HEK293 (cell line): Measurements from ENCODE around the gene PINLYP.

ENCODE experiments used
- CTCF ChIA-PET: fragments of 350-600 bp; formaldehyde crosslinking; extraction: SDS; loops from one replicate; lab custom pipeline; 2021; ENCODE audit warnings: antibody characterized with exemption; lab: Yijun Ruan, JAX
- POLR2A ChIA-PET: fragments of 300-600 bp; formaldehyde crosslinking; extraction: SDS; loops from one replicate; lab custom pipeline; 2020; ENCODE audit warnings: antibody characterized with exemption, inconsistent platforms; lab: Yijun Ruan, JAX
- H3K27ac ChIP-seq: fragments of 200-500 bp; sonication (Bioruptor generic); 2 replicates; pipeline ENCODE4 v1.5.1; 2014; ENCODE audit warnings: low read depth, low read length, control low read depth, inconsistent platforms; ENCODE audit errors: extremely low read depth
- H3K36me3 ChIP-seq, 2 experiments: fragments of 200-500 bp in 1 of 2; sonication (Bioruptor generic) in 1 of 2; 1 replicate in 1 of 2; 2 replicates in 1 of 2; pipeline ENCODE4 v1.5.1; 2014 to 2017; ENCODE audit warnings: inconsistent platforms in 2 of 2, low read length in 2 of 2; ENCODE audit not compliant: control insufficient read depth in 2 of 2, insufficient read depth in 1 of 2
- H3K4me1 ChIP-seq: fragments of 200-500 bp; sonication (Bioruptor generic); 2 replicates; pipeline ENCODE4 v1.5.1; 2014; ENCODE audit warnings: mild to moderate bottlenecking, low read length, inconsistent platforms; ENCODE audit not compliant: control insufficient read depth, insufficient read depth
- H3K4me3 ChIP-seq: 2 replicates; pipeline ENCODE4 v1.5.1; 2011; ENCODE audit warnings: low read depth, mild to moderate bottlenecking, control low read depth, low read length, moderate library complexity
- H3K9me3 ChIP-seq: fragments of 200-500 bp; sonication (Bioruptor generic); 2 replicates; pipeline ENCODE4 v1.5.1; 2014; ENCODE audit warnings: low read depth, low read length, inconsistent platforms; ENCODE audit not compliant: control insufficient read depth, insufficient read depth
- TSHZ1 ChIP-seq: fragments of 450-650 bp; formaldehyde crosslinking; IDR thresholded peaks from 2 replicates; pipeline ENCODE4 v1.5.1; 2016; ENCODE audit warnings: missing biosample characterization, missing genetic modification characterization, borderline replicate concordance
- YY1 ChIP-seq: fragments of 450-650 bp; formaldehyde crosslinking; IDR thresholded peaks from 2 replicates; pipeline ENCODE4 v1.5.1; 2018; ENCODE audit warnings: missing biosample characterization, missing genetic modification characterization
- TF ChIP-seq, protein P1 (sequence below): fragments of 450-650 bp; formaldehyde crosslinking; IDR thresholded peaks from 2 replicates; pipeline ENCODE4 v1.5.1; 2016; ENCODE audit warnings: missing biosample characterization, missing genetic modification characterization
- TF ChIP-seq, protein P2 (sequence below): fragments of 450-650 bp; formaldehyde crosslinking; IDR thresholded peaks from 2 replicates; pipeline ENCODE4 v1.5.1; 2016; ENCODE audit warnings: missing biosample characterization, missing genetic modification characterization, borderline replicate concordance

The PINLYP gene

GRCh38 chr19:43598445-43599240 is 23.0 kb downstream of the PINLYP start:
- Histone ChIP-seq H3K36me3 (peaks cover 58 to 65% of the 10 kb centered on the region in 2 experiments), H3K4me3 (no peak overlapping the region), H3K9me3 (no peaks in the 10 kb centered on the region), H3K27ac (no peak overlapping the region; the same call in 1 of the 2 replicates), H3K4me1 (peaks cover 24% of the 10 kb centered on the region)
- ChIA-PET POLR2A (interaction anchor here (1.1 to 1.9 kb wide), 2 partner anchors 12 to 17 kb away, joined by 3 to 6 read pairs; no protein-coding TSS in a partner anchor), CTCF (interaction anchor here (3.1 kb wide), 1 partner anchor 54 kb away, joined by 21 read pairs; no protein-coding TSS in a partner anchor)
- TF ChIP-seq TSHZ1 (tag by site-specific recombination) (0 out of 2 replicates have a peak, but pooled peaks have one; percentile 20), YY1 (no peak)
- TF ChIP-seq, all 188 proteins: peak for 1

- CTCF ChIA-PET, result interaction anchor here (0.7 to 1.4 kb wide), 5 partner anchors 45 to 167 kb away, joined by 3 to 9 read pairs (median 4); no protein-coding TSS in a partner anchor
- H3K36me3 ChIP-seq, result peaks cover 49 to 57% of the 10 kb centered on the region in 2 experiments
- POLR2A ChIA-PET, result interaction anchor here (1.1 to 1.9 kb wide), 2 partner anchors 16 to 27 kb away, joined by 3 to 6 read pairs; no protein-coding TSS in a partner anchor
These were observed 24.2 kb downstream of the PINLYP start for GRCh38 chr19:43599635-43600295.

More at GRCh38 chr19:43599635-43600295, 24.2 kb downstream of the PINLYP start:
- no peak for TF ChIP-seq TSHZ1 (tag by site-specific recombination)
- TF ChIP-seq, protein P1, sequence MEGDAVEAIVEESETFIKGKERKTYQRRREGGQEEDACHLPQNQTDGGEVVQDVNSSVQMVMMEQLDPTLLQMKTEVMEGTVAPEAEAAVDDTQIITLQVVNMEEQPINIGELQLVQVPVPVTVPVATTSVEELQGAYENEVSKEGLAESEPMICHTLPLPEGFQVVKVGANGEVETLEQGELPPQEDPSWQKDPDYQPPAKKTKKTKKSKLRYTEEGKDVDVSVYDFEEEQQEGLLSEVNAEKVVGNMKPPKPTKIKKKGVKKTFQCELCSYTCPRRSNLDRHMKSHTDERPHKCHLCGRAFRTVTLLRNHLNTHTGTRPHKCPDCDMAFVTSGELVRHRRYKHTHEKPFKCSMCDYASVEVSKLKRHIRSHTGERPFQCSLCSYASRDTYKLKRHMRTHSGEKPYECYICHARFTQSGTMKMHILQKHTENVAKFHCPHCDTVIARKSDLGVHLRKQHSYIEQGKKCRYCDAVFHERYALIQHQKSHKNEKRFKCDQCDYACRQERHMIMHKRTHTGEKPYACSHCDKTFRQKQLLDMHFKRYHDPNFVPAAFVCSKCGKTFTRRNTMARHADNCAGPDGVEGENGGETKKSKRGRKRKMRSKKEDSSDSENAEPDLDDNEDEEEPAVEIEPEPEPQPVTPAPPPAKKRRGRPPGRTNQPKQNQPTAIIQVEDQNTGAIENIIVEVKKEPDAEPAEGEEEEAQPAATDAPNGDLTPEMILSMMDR (tag by site-specific recombination), result peak; percentile 44
- TF ChIP-seq, protein P2, sequence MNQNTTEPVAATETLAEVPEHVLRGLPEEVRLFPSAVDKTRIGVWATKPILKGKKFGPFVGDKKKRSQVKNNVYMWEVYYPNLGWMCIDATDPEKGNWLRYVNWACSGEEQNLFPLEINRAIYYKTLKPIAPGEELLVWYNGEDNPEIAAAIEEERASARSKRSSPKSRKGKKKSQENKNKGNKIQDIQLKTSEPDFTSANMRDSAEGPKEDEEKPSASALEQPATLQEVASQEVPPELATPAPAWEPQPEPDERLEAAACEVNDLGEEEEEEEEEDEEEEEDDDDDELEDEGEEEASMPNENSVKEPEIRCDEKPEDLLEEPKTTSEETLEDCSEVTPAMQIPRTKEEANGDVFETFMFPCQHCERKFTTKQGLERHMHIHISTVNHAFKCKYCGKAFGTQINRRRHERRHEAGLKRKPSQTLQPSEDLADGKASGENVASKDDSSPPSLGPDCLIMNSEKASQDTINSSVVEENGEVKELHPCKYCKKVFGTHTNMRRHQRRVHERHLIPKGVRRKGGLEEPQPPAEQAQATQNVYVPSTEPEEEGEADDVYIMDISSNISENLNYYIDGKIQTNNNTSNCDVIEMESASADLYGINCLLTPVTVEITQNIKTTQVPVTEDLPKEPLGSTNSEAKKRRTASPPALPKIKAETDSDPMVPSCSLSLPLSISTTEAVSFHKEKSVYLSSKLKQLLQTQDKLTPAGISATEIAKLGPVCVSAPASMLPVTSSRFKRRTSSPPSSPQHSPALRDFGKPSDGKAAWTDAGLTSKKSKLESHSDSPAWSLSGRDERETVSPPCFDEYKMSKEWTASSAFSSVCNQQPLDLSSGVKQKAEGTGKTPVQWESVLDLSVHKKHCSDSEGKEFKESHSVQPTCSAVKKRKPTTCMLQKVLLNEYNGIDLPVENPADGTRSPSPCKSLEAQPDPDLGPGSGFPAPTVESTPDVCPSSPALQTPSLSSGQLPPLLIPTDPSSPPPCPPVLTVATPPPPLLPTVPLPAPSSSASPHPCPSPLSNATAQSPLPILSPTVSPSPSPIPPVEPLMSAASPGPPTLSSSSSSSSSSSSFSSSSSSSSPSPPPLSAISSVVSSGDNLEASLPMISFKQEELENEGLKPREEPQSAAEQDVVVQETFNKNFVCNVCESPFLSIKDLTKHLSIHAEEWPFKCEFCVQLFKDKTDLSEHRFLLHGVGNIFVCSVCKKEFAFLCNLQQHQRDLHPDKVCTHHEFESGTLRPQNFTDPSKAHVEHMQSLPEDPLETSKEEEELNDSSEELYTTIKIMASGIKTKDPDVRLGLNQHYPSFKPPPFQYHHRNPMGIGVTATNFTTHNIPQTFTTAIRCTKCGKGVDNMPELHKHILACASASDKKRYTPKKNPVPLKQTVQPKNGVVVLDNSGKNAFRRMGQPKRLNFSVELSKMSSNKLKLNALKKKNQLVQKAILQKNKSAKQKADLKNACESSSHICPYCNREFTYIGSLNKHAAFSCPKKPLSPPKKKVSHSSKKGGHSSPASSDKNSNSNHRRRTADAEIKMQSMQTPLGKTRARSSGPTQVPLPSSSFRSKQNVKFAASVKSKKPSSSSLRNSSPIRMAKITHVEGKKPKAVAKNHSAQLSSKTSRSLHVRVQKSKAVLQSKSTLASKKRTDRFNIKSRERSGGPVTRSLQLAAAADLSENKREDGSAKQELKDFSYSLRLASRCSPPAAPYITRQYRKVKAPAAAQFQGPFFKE (tag by site-specific recombination), result no peak
- no peak overlapping the region for H3K4me3 ChIP-seq
- no peak overlapping the region for H3K27ac ChIP-seq
- H3K9me3 ChIP-seq, result no peaks in the 10 kb centered on the region
- peaks cover 19% of the 10 kb centered on the region for H3K4me1 ChIP-seq
